ENCODE results near the gene ZNF646.

ZNF646 gene

GRCh38 chr16:31107465-31107867 lies 33.2 kb downstream of the ZNF646 start:
- peak; percentile 78 for DNase-seq (ENCODE audit: low spot score)
- in situ Hi-C loops (cut with MboI; ENCODE audit: low sequenced_read_pairs, unreplicated experiment): no loop called here
- TF ChIP-seq CTCF (IDR thresholded peaks at IDR 0.05; ENCODE audit: borderline replicate concordance, control extremely low read depth, extremely low read depth, insufficient read depth, missing control alignments): no peak

GRCh38 chr16:31108035-31108793 lies 34.0 kb downstream of the ZNF646 start, which contains the start of gene BCKDK:
TSS of gene BCKDK (plus strand) at chr16:31108386. CDS start at chr16:31109224, 838 bp downstream.
- TF ChIP-seq CTCF (IDR thresholded peaks at IDR 0.05; ENCODE audit: borderline replicate concordance, control extremely low read depth, extremely low read depth, insufficient read depth, missing control alignments): no peak
- in situ Hi-C loops (cut with MboI; ENCODE audit: low sequenced_read_pairs, unreplicated experiment): no loop called here
- peak; percentile 94 for DNase-seq (ENCODE audit: low spot score)

GRCh38 chr16:31108794-31109558 lies 34.8 kb downstream of the ZNF646 start:
- TF ChIP-seq CTCF (IDR thresholded peaks at IDR 0.05; ENCODE audit: borderline replicate concordance, control extremely low read depth, extremely low read depth, insufficient read depth, missing control alignments): no peak
- peak; percentile 30 for DNase-seq (ENCODE audit: low spot score)
- in situ Hi-C loops (cut with MboI; ENCODE audit: low sequenced_read_pairs, unreplicated experiment): no loop called here

- DNase-seq (ENCODE audit: low spot score): no peak
- in situ Hi-C loops (cut with MboI; ENCODE audit: low sequenced_read_pairs, unreplicated experiment): no loop called here
- TF ChIP-seq CTCF (IDR thresholded peaks at IDR 0.05; ENCODE audit: borderline replicate concordance, control extremely low read depth, extremely low read depth, insufficient read depth, missing control alignments): no peak
Observed at GRCh38 chr16:31109622-31110021, 35.4 kb downstream of the ZNF646 start.

- in situ Hi-C loops (cut with MboI; ENCODE audit: low sequenced_read_pairs, unreplicated experiment): no loop called here
- no peak for DNase-seq (ENCODE audit: low spot score)
- TF ChIP-seq CTCF (IDR thresholded peaks at IDR 0.05; ENCODE audit: borderline replicate concordance, control extremely low read depth, extremely low read depth, insufficient read depth, missing control alignments): no peak
Observed at GRCh38 chr16:31110106-31111034, 36.1 kb downstream of the ZNF646 start.

GRCh38 chr16:31111881-31112466 lies 37.8 kb downstream of the ZNF646 start:
- in situ Hi-C loops (cut with MboI; ENCODE audit: low sequenced_read_pairs, unreplicated experiment): no loop called here
- no peak for DNase-seq (ENCODE audit: low spot score)
- no peak for TF ChIP-seq CTCF (IDR thresholded peaks at IDR 0.05; ENCODE audit: borderline replicate concordance, control extremely low read depth, extremely low read depth, insufficient read depth, missing control alignments)
